OCI-LY1 (cell line): ENCODE data around the gene CREB5.
A peak's percentile ranks its signal among the peaks of the same experiment; 100 is the strongest.

ENCODE experiments used
- H2AFZ ChIP-seq: fragments of 200-600 bp; sonication (generic), shearing (Covaris generic); 2 replicates; pipeline ENCODE4 v1.6.0; 2014; ENCODE audit warnings: antibody characterized with exemption, mild to moderate bottlenecking, low read length
- H3F3A ChIP-seq: fragments of 200-600 bp; sonication (generic), shearing (Covaris generic); 2 replicates; pipeline ENCODE4 v1.6.0; 2014; ENCODE audit warnings: mild to moderate bottlenecking, antibody characterized with exemption, low read length, moderate library complexity; ENCODE audit not compliant: insufficient read depth
- H3K27ac ChIP-seq: fragments of 200-600 bp; sonication (generic); 2 replicates; pipeline ENCODE4 v1.5.1; 2014; ENCODE audit warnings: low read length, mixed run types, mild to moderate bottlenecking, low read depth; ENCODE audit not compliant: poor library complexity, severe bottlenecking
- H3K27me3 ChIP-seq: fragments of 200-600 bp; sonication (generic); 2 replicates; pipeline ENCODE4 v1.6.0; 2014; ENCODE audit warnings: antibody characterized with exemption, mild to moderate bottlenecking, low read length, moderate library complexity; ENCODE audit not compliant: insufficient read depth
- H3K36me3 ChIP-seq: fragments of 200-600 bp; sonication (generic); 2 replicates; pipeline ENCODE4 v1.6.1; 2014; ENCODE audit warnings: mild to moderate bottlenecking, antibody characterized with exemption, low read length, moderate library complexity, mixed read lengths; ENCODE audit not compliant: insufficient read depth
- H3K4me1 ChIP-seq: fragments of 200-600 bp; sonication (generic); 2 replicates; pipeline ENCODE4 v1.5.1; 2014; ENCODE audit warnings: mild to moderate bottlenecking, low read length, moderate library complexity; ENCODE audit not compliant: insufficient read depth, severe bottlenecking
- H3K4me2 ChIP-seq: fragments of 200-600 bp; sonication (generic), shearing (Covaris generic); 2 replicates; pipeline ENCODE4 v1.6.1; 2014; ENCODE audit warnings: low read length
- H3K4me3 ChIP-seq: fragments of 200-600 bp; sonication (generic); 2 replicates; pipeline ENCODE4 v1.5.1; 2014; ENCODE audit warnings: low read length, low read depth, mild to moderate bottlenecking, mixed read lengths; ENCODE audit not compliant: poor library complexity, severe bottlenecking
- H3K79me2 ChIP-seq: fragments of 200-600 bp; shearing (Covaris generic); 2 replicates; pipeline ENCODE4 v1.6.1; 2016; ENCODE audit warnings: mixed run types, low read length, mixed read lengths; ENCODE audit not compliant: insufficient read depth
- H3K9ac ChIP-seq: fragments of 200-600 bp; sonication (generic), shearing (Covaris generic); 2 replicates; pipeline ENCODE4 v1.6.1; 2014; ENCODE audit warnings: mild to moderate bottlenecking, low read length, mixed read lengths
- H3K9me2 ChIP-seq: fragments of 200-600 bp; sonication (generic), shearing (Covaris generic); 2 replicates; pipeline ENCODE4 v1.6.1; 2014; ENCODE audit warnings: low read depth, mild to moderate bottlenecking, low read length, mixed read lengths
- H3K9me3 ChIP-seq: fragments of 200-600 bp; shearing (Covaris generic); 2 replicates; pipeline ENCODE4 v1.6.1; 2014; ENCODE audit warnings: low read length, mixed read lengths
- H4K20me1 ChIP-seq: fragments of 200-600 bp; sonication (generic), shearing (Covaris generic); 2 replicates; pipeline ENCODE4 v1.6.0; 2016; ENCODE audit warnings: mild to moderate bottlenecking, low read length; ENCODE audit not compliant: insufficient read depth
- EZH2 ChIP-seq: fragments of 200-600 bp; sonication (generic), shearing (Covaris generic); IDR thresholded peaks from 2 replicates; pipeline ENCODE4 v1.8.0; 2017; ENCODE audit warnings: borderline replicate concordance, mixed run types, mild to moderate bottlenecking, antibody characterized with exemption, low read length, moderate library complexity, mixed read lengths
- TF ChIP-seq, protein P1 (sequence below): fragments of 200-600 bp; sonication (generic), shearing (Covaris generic); IDR thresholded peaks from 2 replicates; pipeline ENCODE4 v1.5.1; 2017; ENCODE audit warnings: mild to moderate bottlenecking, antibody characterized with exemption, low read length, moderate library complexity, mixed read lengths

CREB5 gene

DNA sequence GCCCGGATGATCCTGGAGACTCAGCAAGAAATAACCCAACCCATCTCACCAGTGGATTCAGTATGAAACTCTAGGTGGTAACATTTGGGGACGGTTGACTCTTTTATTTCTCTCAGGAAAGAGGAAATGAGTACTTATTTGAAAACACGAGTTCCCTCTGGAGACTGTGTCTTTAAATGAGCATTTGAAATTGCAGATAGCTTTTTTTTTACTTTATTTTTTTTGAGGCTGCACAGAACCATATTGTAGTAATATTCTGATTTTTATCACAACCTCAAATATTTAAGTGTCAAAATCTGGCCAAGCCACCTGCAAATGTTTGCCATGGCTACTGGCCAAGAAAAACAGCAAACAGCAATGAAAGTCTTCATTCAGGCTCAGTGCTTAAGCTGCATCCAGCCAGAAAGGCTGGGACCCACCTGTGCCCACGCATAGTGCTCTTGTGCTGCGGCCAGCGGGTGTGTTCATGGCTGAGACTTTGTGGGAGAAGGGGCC is 160.8 kb downstream of the CREB5 start:
- TF ChIP-seq, protein P1, sequence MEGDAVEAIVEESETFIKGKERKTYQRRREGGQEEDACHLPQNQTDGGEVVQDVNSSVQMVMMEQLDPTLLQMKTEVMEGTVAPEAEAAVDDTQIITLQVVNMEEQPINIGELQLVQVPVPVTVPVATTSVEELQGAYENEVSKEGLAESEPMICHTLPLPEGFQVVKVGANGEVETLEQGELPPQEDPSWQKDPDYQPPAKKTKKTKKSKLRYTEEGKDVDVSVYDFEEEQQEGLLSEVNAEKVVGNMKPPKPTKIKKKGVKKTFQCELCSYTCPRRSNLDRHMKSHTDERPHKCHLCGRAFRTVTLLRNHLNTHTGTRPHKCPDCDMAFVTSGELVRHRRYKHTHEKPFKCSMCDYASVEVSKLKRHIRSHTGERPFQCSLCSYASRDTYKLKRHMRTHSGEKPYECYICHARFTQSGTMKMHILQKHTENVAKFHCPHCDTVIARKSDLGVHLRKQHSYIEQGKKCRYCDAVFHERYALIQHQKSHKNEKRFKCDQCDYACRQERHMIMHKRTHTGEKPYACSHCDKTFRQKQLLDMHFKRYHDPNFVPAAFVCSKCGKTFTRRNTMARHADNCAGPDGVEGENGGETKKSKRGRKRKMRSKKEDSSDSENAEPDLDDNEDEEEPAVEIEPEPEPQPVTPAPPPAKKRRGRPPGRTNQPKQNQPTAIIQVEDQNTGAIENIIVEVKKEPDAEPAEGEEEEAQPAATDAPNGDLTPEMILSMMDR = no peak
- no peak for TF ChIP-seq EZH2
- peak overlapping the region; percentile 74 for H3K9ac ChIP-seq
- H4K20me1 ChIP-seq = no peaks in the 10 kb centered on the region
- no peaks in the 10 kb centered on the region for H3K9me2 ChIP-seq
- peak overlapping the region; percentile 83 for H3K4me2 ChIP-seq
- H3K36me3 ChIP-seq = peaks cover 21% of the 10 kb centered on the region
- no peak overlapping the region for H2AFZ ChIP-seq
- H3K27ac ChIP-seq = peak overlapping the region; percentile 98
- H3K4me3 ChIP-seq = peak overlapping the region; percentile 66
- H3K27me3 ChIP-seq = no peaks in the 10 kb centered on the region
- peaks cover 37% of the 10 kb centered on the region for H3K79me2 ChIP-seq
- H3F3A ChIP-seq = peaks cover 19% of the 10 kb centered on the region
- H3K9me3 ChIP-seq = no peaks in the 10 kb centered on the region
- H3K4me1 ChIP-seq = peaks cover 89% of the 10 kb centered on the region

DNA sequence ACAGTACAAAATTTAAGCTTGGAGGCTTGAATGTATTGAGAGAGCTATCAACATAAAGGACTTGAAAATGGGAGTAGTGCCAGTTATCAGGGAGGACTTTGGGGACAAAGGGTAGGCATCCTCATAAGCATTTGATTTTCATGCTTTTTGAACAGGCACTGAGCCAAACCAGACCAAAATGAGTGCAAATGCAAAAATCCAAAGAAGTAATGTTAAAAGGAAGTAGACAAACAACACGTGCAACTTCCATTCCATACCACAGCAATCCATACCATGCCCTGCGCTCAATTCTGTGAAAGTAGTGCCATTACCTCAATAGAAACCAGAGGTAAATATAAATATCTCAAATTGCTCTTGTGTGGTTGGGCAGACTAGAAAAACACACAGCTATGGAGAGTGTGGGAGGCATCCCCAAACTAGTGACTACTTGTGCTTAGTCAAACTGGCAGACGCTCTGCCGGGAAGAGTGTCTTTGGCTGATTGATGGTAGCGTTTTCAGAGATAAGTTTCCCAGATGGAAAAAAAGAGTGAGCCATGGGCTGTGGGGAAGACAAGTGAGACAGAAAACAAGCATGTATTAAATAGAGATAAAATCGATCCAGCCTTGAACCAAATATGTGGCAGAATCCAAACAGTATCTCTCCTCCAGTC is 161.5 kb downstream of the CREB5 start:
- Histone ChIP-seq H2AFZ (no peak overlapping the region), H3K79me2 (peaks cover 41% of the 10 kb centered on the region)

DNA sequence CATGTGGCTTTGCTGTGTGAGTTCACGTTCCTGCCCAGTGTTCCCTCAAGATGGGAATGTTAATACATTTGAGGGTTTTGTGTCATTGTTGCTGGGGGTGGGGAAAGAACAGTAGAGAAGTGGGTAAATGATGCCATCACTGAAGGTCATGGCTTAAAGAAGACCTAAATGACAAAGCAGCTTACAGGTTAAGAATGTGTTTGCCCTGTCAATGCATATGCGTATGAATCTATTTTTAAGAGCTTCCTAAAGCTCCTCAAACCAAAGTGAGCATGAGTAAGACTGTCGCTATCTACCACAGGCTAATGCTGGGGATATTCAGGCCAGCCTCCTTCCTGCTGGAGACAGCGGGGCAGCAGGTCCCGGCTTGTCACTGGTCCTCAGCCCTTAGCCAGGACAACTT is 162.9 kb downstream of the CREB5 start:
- no peak overlapping the region for H2AFZ ChIP-seq

More for the DNA sequence above, 161.5 kb downstream of the CREB5 start:
- H4K20me1 ChIP-seq = no peaks in the 10 kb centered on the region
- H3K36me3 ChIP-seq = peaks cover 28% of the 10 kb centered on the region
- peaks cover 19% of the 10 kb centered on the region for H3F3A ChIP-seq
- peak overlapping the region; percentile 83 for H3K4me2 ChIP-seq
- H3K27ac ChIP-seq = peak overlapping the region; percentile 98
- TF ChIP-seq EZH2 = no peak
- TF ChIP-seq, protein P1 = no peak
- peak overlapping the region; percentile 66 for H3K4me3 ChIP-seq
- no peaks in the 10 kb centered on the region for H3K27me3 ChIP-seq
- H3K9me3 ChIP-seq = no peaks in the 10 kb centered on the region
- no peaks in the 10 kb centered on the region for H3K9me2 ChIP-seq
- peak overlapping the region; percentile 74 for H3K9ac ChIP-seq
- H3K4me1 ChIP-seq = peaks cover 89% of the 10 kb centered on the region

More for the DNA sequence above, 162.9 kb downstream of the CREB5 start:
- peak overlapping the region; percentile 1; the same call in 1 of the 2 replicates for H3K9ac ChIP-seq
- H3K4me3 ChIP-seq = peak overlapping the region; percentile 24
- no peaks in the 10 kb centered on the region for H3K27me3 ChIP-seq
- H3F3A ChIP-seq = peaks cover 19% of the 10 kb centered on the region
- peak overlapping the region; percentile 98 for H3K27ac ChIP-seq
- H3K9me2 ChIP-seq = no peaks in the 10 kb centered on the region
- H4K20me1 ChIP-seq = no peaks in the 10 kb centered on the region
- peak overlapping the region; percentile 83 for H3K4me2 ChIP-seq
- H3K4me1 ChIP-seq = peaks cover 89% of the 10 kb centered on the region
- TF ChIP-seq EZH2 = no peak
- TF ChIP-seq, protein P1 = no peak
- peaks cover 43% of the 10 kb centered on the region for H3K36me3 ChIP-seq
- H3K9me3 ChIP-seq = no peaks in the 10 kb centered on the region
- H3K79me2 ChIP-seq = peaks cover 41% of the 10 kb centered on the region
